ENCODE measurements around the gene SEC24C.
A peak's percentile ranks its signal among the peaks of the same experiment; 100 is the strongest.

The SEC24C gene

GRCh38 chr10:73780966-73781365 lies 36.8 kb downstream of the SEC24C start:
- TF ChIP-seq CTCF (IDR thresholded peaks at IDR 0.05; ENCODE audit: unreplicated experiment in 3 of 3), result no peak
- Mint-ChIP-seq H3K9me3 (no peaks in the 10 kb centered on the region), H3K27me3 (ENCODE audit: low read depth) (no peaks in the 10 kb centered on the region), H3K4me3 (peak overlapping the region; percentile 97 to 100 (median 100)), H3K4me1 (peaks cover 42% of the 10 kb centered on the region), H3K36me3 (ENCODE audit: low read depth) (peaks cover 17% of the 10 kb centered on the region), H3K27ac (peak overlapping the region; percentile 90 to 98 (median 92))

GRCh38 chr10:73781548-73781878 lies 37.3 kb downstream of the SEC24C start:
- Mint-ChIP-seq H3K27me3 (ENCODE audit: low read depth) (no peaks in the 10 kb centered on the region), H3K4me3 (peak overlapping the region; percentile 97 to 100 (median 100)), H3K36me3 (ENCODE audit: low read depth) (peaks cover 16% of the 10 kb centered on the region), H3K4me1 (peaks cover 48% of the 10 kb centered on the region), H3K27ac (peak overlapping the region; percentile 90 to 98 (median 92)), H3K9me3 (no peaks in the 10 kb centered on the region)
- no peak for TF ChIP-seq CTCF (IDR thresholded peaks at IDR 0.05; ENCODE audit: unreplicated experiment in 3 of 3)

GRCh38 chr10:73781879-73782748 lies 37.9 kb downstream of the SEC24C start, which contains the start of gene CHCHD1:
CHCHD1 (plus strand) TSS chr10:73782048; CDS start chr10:73782076, 28 bp downstream.
- no peaks in the 10 kb centered on the region for H3K9me3 Mint-ChIP-seq
- H3K27me3 Mint-ChIP-seq (ENCODE audit: low read depth), result no peaks in the 10 kb centered on the region
- H3K27ac Mint-ChIP-seq, result peak within 1 kb of the TSS; percentile 90 to 98 (median 92)
- H3K4me1 Mint-ChIP-seq, result peaks cover 50% of the 10 kb centered on the region
- H3K36me3 Mint-ChIP-seq (ENCODE audit: low read depth), result peaks cover 11% of the 10 kb centered on the region
- H3K4me3 Mint-ChIP-seq, result peak within 1 kb of the TSS; percentile 97 to 100 (median 100)
- TF ChIP-seq CTCF (IDR thresholded peaks at IDR 0.05; ENCODE audit: unreplicated experiment in 3 of 3), result no peak

GRCh38 chr10:73782749-73783085 lies 38.5 kb downstream of the SEC24C start:
- peak overlapping the region; percentile 97 to 100 (median 100) for H3K4me3 Mint-ChIP-seq
- peak overlapping the region; percentile 90 to 98 (median 92) for H3K27ac Mint-ChIP-seq
- peaks cover 7% of the 10 kb centered on the region for H3K36me3 Mint-ChIP-seq (ENCODE audit: low read depth)
- peaks cover 50% of the 10 kb centered on the region for H3K4me1 Mint-ChIP-seq
- H3K27me3 Mint-ChIP-seq (ENCODE audit: low read depth), result no peaks in the 10 kb centered on the region
- H3K9me3 Mint-ChIP-seq, result no peaks in the 10 kb centered on the region
- TF ChIP-seq CTCF (IDR thresholded peaks at IDR 0.05; ENCODE audit: unreplicated experiment in 3 of 3), result no peak

GRCh38 chr10:73785211-73785720 lies 41.1 kb downstream of the SEC24C start, which contains the start of gene ZSWIM8:
ZSWIM8 (plus strand) TSS chr10:73785606; CDS start chr10:73785879, 273 bp downstream.
- Mint-ChIP-seq H3K4me1 (peaks cover 43% of the 10 kb centered on the region), H3K27me3 (ENCODE audit: low read depth) (no peaks in the 10 kb centered on the region), H3K9me3 (no peaks in the 10 kb centered on the region), H3K36me3 (ENCODE audit: low read depth) (peaks cover 9% of the 10 kb centered on the region), H3K27ac (peak within 1 kb of the TSS; percentile 92 to 100 (median 98)), H3K4me3 (peak within 1 kb of the TSS; percentile 98 to 100 (median 99))
- TF ChIP-seq CTCF (IDR thresholded peaks at IDR 0.05; ENCODE audit: unreplicated experiment in 3 of 3), result no peak

Data from nephron (organoid).